Measurements from ENCODE around the gene ZDHHC14. TPM values are rescaled to one million over a fixed set of nuclear protein-coding genes. Genes with fewer than 3 reads are reported as not detected.

ZDHHC14 gene
- total and polyA plus RNA-seq, 4 donors, result 4.3 to 18.3 (median 8.9) TPM

DNA sequence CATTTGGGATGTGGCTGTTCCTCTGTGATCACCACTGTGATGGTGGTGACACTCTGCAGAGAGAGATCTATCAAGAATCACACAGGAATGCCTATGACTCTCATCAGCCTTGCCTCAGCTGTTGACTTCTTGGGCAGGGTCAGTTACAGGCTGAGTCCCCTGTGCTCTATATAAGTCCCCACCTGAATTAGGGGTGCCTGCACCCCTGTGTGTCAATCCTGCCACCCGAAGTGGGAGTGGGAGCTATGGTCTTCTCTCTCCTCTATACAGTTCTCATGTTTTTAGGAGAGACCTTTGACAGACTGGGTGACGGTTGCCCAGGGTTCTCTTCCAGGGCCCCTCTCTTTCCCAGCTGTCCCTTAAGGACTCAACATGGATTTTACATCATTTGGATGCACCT, 173.8 kb downstream of the ZDHHC14 start:
- no peak for ATAC-seq (ENCODE audit: insufficient read depth, low FRiP score)
- peaks cover 0 to 21% (median 4%) of the 10 kb centered on the region in 5 donors for H3K4me1 ChIP-seq (ENCODE audit: control insufficient read depth in 5 of 5, insufficient read depth in 5 of 5, low read length in 5 of 5)
- H3K36me3 ChIP-seq (ENCODE audit: control insufficient read depth in 4 of 4, insufficient read depth in 4 of 4, low read length in 4 of 4), result no peaks in the 10 kb centered on the region
- TF ChIP-seq, protein P1, sequence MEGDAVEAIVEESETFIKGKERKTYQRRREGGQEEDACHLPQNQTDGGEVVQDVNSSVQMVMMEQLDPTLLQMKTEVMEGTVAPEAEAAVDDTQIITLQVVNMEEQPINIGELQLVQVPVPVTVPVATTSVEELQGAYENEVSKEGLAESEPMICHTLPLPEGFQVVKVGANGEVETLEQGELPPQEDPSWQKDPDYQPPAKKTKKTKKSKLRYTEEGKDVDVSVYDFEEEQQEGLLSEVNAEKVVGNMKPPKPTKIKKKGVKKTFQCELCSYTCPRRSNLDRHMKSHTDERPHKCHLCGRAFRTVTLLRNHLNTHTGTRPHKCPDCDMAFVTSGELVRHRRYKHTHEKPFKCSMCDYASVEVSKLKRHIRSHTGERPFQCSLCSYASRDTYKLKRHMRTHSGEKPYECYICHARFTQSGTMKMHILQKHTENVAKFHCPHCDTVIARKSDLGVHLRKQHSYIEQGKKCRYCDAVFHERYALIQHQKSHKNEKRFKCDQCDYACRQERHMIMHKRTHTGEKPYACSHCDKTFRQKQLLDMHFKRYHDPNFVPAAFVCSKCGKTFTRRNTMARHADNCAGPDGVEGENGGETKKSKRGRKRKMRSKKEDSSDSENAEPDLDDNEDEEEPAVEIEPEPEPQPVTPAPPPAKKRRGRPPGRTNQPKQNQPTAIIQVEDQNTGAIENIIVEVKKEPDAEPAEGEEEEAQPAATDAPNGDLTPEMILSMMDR (IDR thresholded peaks at IDR 0.05; ENCODE audit: control extremely low read depth, extremely low read depth), result no peak
- no peaks in the 10 kb centered on the region for H3K27me3 ChIP-seq (ENCODE audit: control insufficient read depth in 3 of 3, insufficient read depth in 3 of 3, low read length in 2 of 3)
- DNase-seq, result peak in 1 of 3 donors; percentile 6
- H3K4me3 ChIP-seq, result no peak overlapping the region
- WGBS, 2 donors, result 90 to 98% methylated on average over 2 of the region's 2 CpGs
- no peak overlapping the region for H3K27ac ChIP-seq (ENCODE audit: low read depth in 1 of 2, low read length in 1 of 2)
- H3K9ac ChIP-seq (ENCODE audit: insufficient read depth in 1 of 2, low read length in 2 of 2), result no peak overlapping the region
- no peaks in the 10 kb centered on the region for H3K9me3 ChIP-seq (ENCODE audit: control insufficient read depth in 4 of 4, insufficient read depth in 3 of 4, low read length in 3 of 4)

DNA sequence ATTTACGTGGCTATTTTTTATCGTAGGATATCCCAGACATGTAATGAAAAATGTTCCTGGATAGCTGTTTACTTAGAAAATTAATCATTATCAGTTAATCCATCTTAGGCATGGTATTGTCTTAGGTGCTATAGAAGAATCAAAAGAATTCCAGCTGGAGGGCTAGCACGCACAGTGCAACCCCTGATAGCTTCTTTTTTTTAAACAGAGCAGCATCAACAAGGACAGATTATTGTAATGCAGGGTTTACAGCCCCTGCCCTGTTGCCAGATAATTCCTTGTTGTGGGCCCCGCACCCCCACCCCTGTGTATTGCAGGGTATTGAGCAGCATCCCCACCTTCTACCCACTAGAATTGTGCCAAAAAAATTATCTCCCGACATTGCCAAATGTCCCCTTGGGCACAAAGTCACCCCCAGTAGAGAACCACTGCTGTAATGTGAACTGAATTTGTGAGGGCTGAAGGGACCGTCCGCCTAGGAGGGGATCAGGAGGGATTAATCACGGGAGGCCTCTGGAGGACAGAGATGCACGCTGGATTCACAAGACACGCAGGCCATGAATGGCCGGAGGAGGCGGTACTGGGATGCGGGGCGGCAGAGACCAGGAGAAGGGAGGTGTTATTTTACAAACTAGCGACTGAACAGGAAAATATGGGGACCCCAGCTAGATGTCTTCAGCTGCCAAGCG, 174.6 kb downstream of the ZDHHC14 start:
- 90 to 94% methylated on average over 16 of the region's 16 CpGs for WGBS, 2 donors

DNA sequence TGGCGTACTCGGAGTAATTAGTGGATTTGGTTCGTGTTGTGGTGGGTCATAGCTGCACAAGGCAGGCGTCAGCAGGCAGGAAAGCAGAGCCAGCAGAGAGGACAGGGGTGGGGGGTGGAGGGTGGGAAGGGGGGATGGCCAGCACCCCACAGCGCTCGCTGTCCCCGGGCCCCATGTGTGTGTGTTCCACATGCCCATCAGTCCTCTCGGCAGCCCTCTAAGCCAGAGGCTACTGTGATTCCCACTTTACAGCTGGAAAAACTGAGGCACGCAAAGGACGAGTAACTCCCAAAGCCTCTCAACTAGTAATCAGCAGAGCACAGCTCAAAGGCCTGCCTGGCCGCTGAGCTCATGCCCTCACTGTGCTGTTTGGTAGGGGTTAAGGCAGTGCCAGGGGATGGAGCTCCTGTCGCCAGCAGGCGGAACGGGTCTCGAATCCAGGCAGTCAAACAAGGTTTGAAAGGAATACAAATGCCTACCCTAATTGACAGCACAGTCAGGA, 175.2 kb downstream of the ZDHHC14 start:
- Histone ChIP-seq H3K9me3 (ENCODE audit: control insufficient read depth in 4 of 4, insufficient read depth in 3 of 4, low read length in 3 of 4) (no peaks in the 10 kb centered on the region), H3K4me1 (ENCODE audit: control insufficient read depth in 5 of 5, insufficient read depth in 5 of 5, low read length in 5 of 5) (peaks cover 0 to 21% (median 4%) of the 10 kb centered on the region in 5 donors), H3K36me3 (ENCODE audit: control insufficient read depth in 4 of 4, insufficient read depth in 4 of 4, low read length in 4 of 4) (peaks cover 0 to 6% (median 2%) of the 10 kb centered on the region in 4 donors), H3K27ac (ENCODE audit: low read depth in 1 of 2, low read length in 1 of 2) (no peak overlapping the region), H3K27me3 (ENCODE audit: control insufficient read depth in 3 of 3, insufficient read depth in 3 of 3, low read length in 2 of 3) (no peaks in the 10 kb centered on the region), H3K4me3 (no peak overlapping the region), H3K9ac (ENCODE audit: insufficient read depth in 1 of 2, low read length in 2 of 2) (no peak overlapping the region)
- ATAC-seq (ENCODE audit: insufficient read depth, low FRiP score) (no peak), DNase-seq (peak in 1 of 3 donors; percentile 9)
- WGBS, 2 donors, result 96 to 97% methylated on average over 15 of the region's 15 CpGs
- TF ChIP-seq, protein P1 (IDR thresholded peaks at IDR 0.05; ENCODE audit: control extremely low read depth, extremely low read depth), result no peak

More for the DNA sequence above, 174.6 kb downstream of the ZDHHC14 start:
- Histone ChIP-seq H3K9ac (ENCODE audit: insufficient read depth in 1 of 2, low read length in 2 of 2) (no peak overlapping the region), H3K36me3 (ENCODE audit: control insufficient read depth in 4 of 4, insufficient read depth in 4 of 4, low read length in 4 of 4) (peaks cover 0 to under 1% (median 0%) of the 10 kb centered on the region in 4 donors), H3K4me3 (no peak overlapping the region), H3K27ac (ENCODE audit: low read depth in 1 of 2, low read length in 1 of 2) (no peak overlapping the region), H3K27me3 (ENCODE audit: control insufficient read depth in 3 of 3, insufficient read depth in 3 of 3, low read length in 2 of 3) (no peaks in the 10 kb centered on the region), H3K4me1 (ENCODE audit: control insufficient read depth in 5 of 5, insufficient read depth in 5 of 5, low read length in 5 of 5) (peaks cover 0 to 21% (median 4%) of the 10 kb centered on the region in 5 donors), H3K9me3 (ENCODE audit: control insufficient read depth in 4 of 4, insufficient read depth in 3 of 4, low read length in 3 of 4) (no peaks in the 10 kb centered on the region)
- TF ChIP-seq, protein P1 (IDR thresholded peaks at IDR 0.05; ENCODE audit: control extremely low read depth, extremely low read depth), result no peak
- DNase-seq (peak in 1 of 3 donors; percentile 10), ATAC-seq (ENCODE audit: insufficient read depth, low FRiP score) (no peak)

Measured in lung (tissue), 12 donors.